GM19023 (cell line): ENCODE measurements around the gene EPG5.
"Not testable (repeated sequence)": the region's sequence is repeated elsewhere in the genome, so short reads cannot be mapped to it uniquely, and the experiment has no call there.

Experiments
- ATAC-seq: cut with Tn5 transposase; IDR thresholded peaks from one replicate; pipeline ENCODE4 v1.9.1; 2021; ENCODE audit warnings: mild to moderate bottlenecking, moderate library complexity; ENCODE audit not compliant: unreplicated experiment

EPG5 gene

DNA sequence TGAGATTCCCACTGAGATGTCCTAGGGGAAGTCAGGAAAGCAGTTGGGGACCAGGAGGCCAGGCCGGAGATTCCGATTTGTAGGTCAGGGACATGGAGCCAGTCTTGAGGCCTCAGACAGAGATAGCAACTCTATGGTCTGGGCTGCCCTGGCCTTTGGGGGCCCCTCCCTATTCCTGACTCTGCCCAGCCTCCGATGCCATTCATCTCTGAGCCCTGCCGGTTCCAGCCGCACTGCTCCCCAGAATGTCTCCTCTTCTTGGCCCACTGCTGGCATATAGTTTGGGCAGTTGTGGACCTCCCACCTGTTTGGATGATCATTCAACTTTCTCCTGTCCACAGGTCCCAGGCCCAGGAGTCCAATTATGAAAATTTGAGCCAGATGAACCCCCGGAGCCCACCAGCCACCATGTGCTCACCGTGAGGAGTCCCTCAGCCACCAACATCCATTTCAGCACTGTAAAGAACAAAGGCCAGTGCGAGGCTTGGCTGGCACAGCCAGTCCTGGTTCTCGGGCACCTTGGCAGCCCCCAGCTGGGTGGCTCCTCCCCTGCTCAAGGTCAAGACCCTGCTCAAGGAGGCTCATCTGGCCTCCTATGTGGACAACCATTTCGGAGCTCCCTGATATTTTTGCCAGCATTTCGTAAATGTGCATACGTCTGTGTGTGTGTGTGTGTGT, 125.2 kb downstream of the EPG5 start:
- ATAC-seq = no peak

DNA sequence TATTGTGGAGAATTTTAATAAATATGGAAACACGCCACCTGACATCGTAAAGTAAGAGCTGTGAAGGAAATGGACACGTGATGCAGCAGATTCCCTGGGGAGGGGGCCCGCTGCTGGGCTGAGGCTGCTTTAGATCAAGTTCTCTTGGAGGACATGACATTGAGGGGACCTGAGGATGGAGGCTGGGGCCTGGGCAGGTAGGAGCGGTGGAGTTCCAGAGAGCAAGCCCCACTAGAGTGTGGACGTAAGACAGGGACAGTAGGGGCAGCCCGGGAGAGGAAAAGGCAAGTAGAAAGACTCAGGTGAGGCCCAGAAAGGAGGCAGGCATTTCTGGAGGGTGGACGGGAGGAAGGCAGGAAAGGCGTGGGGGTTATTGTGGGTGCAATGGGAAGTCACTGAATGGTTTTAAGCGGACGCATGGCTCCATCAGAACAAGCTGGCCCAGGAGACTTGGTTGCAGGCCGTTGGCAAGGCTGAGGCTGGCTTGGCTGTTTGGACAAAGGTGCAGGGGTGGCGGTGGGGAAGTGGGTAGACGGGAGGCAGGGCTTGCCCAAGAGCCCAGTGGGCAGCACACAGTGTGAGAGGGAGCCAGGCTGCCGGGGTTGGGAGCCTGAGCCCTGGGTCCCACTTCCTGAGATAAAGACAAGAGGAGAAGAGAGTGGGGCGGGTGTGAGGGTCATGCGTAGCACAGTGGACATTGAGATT, 125.9 kb downstream of the EPG5 start:
- no peak for ATAC-seq

DNA sequence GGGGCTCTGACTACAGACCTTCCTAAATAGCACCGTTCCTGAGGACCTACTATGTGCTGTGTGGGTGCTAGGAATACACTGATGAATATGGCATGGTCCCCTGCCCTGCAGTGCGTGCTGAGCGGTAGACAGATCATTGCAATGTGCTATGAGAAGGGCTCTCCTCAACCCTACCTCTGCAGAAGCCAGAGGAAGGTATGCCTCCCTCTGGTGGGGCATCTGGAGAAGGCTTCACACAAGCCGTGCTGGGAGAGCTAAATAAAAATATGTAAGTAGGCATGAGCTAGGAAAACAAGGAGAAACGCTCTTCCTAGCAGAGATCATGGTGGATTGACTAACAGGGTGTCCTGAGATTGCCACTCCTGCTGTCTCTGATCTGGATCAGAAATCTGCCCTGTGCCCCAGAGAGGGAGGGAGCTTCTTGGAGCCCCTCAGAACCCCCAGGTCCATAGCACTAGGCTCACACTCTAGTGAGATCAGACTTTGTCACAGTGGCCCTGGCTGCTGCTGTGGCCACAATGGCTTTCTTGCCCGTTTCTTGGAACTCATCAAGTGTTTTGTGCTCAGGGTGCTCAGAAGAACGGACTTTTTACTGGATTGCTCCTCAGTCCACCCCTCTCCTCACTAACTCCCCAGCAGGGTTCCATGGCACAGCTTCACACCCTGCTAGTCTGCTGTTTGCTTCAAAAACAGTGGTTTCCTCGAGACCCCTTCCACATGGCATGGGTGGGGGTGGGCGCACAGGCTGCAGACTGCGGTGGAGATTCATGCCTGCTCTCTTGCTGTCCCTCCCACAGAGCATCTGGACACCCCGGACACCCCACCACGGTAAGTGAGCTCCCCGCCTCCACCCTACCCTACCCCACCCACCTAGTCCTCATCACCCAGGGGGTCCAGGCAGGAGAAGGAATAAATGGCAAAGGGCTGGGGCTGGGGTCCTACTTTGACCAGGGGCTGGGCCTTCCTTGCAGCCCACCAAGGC, 127.4 kb downstream of the EPG5 start:
- ATAC-seq = peak; percentile 46

DNA sequence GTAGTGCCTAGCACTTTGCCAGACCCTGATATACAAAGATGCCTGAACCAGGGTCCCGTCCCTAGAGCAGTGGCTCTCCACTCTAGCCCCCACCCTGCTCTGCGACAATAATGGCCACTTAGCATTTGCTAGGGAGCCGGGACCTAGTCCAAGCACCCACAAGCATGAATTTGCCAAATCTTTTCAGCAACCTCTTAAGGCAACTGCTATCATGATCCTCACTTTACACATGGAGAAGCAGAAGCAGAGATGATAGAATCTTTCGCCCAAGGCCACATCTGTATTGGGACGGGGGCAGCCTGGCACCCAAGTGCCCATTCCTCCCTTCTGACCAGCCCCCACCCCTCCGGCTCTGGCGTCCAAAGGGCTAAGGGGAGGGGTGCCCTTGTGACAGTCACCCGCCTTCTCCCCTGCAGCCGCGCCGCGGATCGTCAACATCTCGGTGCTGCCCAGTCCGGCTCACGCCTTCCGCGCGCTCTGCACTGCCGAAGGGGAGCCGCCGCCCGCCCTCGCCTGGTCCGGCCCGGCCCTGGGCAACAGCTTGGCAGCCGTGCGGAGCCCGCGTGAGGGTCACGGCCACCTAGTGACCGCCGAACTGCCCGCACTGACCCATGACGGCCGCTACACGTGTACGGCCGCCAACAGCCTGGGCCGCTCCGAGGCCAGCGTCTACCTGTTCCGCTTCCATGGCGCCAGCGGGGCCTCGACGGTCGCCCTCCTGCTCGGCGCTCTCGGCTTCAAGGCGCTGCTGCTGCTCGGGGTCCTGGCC, 128.6 kb downstream of the EPG5 start:
- no peak for ATAC-seq

DNA sequence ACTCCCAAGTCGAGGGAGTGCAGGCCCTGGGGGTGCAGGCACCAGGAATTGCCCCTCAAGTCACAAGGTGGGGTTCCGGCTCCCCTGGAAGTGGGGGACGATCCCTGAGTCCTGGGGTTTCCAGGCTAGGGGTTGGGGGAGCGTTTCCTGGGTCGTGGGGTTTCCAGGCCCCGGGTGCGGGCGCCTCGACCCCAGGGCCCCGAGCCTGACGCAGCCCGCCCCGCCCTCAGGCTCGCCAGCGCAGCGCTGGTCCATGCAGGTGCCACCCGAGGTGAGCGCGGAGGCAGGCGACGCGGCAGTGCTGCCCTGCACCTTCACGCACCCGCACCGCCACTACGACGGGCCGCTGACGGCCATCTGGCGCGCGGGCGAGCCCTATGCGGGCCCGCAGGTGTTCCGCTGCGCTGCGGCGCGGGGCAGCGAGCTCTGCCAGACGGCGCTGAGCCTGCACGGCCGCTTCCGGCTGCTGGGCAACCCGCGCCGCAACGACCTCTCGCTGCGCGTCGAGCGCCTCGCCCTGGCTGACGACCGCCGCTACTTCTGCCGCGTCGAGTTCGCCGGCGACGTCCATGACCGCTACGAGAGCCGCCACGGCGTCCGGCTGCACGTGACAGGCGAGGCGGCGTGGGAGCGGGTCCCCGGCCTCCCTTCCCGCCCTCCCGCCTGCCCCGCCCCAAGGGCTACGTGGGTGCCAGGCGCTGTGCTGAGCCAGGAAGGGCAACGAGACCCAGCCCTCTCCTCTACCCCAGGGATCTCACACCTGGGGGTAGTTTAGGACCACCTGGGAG, 129.7 kb downstream of the EPG5 start:
- no peak for ATAC-seq

DNA sequence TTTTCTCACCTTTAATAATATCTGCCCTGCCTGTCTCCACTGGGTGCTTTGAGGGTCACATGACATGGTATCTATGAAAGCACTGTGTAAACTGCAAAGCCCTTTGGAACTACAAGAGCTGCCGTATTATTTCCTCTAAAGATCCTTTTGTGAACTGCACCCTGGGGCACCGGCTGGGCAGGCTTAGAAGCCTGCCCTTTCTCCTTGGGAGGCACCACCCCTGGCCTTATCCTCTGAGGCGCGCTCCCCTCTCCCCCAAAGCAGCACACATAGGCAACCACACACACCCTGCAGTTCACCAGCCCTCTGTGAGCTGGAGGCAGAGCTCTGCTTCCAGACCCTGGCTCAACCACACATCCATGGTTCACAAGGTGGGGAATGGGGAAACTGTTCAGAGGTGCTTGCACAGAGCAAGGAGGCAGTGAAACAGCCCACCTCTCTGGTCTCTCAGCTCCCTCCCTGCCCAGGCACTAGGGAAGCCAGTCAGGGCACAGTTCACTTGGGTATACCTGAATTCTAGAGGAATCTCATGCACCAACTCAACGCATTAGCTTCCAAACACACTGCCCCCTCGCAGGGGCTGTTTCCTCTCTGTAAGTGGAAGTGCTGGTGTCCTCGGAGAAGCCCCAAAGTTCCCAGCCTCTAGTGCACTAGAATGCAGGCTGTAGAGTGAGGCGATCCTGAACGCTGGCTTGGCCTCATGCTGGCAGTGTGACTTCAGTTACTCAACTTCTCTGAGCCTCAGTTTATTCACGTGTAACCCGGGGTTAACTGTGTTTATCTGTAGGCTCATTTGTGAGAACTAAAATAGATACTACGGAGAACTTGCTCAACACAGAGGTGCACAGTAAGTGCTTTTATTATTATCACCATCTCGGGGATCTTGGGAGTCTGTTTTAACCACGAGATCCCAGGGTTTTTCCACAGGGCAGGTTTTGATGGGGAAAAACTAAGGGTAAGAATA, 130.6 kb downstream of the EPG5 start:
- ATAC-seq = no peak

DNA sequence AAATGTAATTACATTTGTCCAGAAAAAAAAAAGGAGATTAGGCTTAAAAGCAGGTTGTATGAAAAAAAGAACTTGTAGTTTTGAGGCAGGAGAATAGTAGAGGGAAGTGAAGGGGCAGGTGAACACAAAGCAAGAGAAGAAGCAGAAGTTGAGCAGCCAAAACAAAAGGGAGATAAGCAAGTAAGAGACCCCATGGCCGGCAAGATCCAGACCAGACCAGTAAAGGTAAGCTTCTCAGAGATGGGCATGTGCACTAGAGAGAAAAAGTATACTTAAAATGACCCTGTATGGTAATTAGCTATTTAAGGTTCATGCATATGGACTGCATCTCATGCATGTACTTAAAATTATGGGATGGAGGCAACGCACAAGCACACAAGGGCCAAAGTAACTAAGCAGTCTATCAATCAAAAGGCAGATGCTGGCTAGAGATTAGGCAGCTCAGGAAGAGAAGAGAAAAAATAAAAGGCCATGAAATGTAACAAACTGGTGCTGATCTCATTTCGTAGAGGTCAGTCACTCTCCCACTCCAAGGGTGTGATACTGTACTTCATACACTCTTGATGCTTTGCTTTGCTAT, 132.0 kb downstream of the EPG5 start:
- no peak for ATAC-seq

DNA sequence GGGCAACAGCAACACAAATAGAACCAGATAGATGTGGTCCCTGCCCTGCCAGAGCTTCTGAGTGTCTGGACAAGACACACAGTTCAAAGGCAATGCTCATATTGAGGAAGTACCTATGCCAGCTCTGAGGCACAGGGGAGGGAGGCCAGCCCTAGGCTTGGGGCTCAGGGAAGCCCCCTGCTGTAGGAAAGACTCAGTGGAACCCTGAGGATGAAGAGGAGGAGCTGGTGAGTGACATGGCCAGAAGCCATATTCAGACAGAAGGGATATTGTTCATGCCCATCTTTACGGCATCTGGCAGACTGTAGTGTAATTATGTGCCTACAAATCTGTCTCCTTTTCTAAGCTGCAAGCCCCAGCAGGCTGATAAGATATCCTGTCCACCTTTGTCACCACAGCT, 132.8 kb downstream of the EPG5 start:
- ATAC-seq = no peak

DNA sequence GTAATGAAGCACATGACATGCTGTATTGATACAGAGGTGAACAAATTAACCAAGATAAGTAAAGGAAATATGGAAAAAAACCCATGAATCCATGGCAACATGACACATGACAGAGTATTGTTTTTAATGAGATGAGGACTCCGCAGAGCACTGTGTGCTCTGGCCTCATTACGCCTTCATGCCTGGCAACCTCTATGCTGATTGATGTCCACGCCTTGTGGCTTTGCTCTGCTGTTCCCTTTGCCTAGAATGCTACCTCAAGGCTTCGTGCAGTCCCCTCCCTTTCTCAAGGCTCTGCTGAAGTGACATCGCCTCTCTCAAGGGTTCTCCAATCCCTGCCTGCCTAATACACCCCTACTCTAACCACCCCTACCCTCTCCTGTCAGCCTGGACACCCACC, 133.3 kb downstream of the EPG5 start:
- ATAC-seq = no peak

DNA sequence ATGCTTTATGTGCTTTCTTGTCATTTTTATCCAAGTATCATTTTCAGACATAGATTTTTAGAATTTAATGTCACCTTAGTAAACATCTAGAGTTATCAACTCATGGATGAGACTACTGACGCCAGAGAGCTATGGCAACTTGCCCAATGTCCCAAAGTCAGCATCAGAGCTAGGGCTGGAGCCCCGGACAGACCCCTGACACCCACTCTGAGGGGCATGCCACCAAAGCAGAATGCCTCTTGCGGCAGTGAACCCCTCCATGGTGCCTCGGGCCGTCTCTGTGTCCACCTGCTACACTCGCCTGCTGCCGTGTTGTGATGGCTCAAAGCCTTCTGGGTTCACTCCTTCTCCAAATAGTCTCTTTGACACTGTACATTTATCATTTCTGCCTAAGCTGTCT, 136.2 kb downstream of the EPG5 start:
- ATAC-seq = no peak

DNA sequence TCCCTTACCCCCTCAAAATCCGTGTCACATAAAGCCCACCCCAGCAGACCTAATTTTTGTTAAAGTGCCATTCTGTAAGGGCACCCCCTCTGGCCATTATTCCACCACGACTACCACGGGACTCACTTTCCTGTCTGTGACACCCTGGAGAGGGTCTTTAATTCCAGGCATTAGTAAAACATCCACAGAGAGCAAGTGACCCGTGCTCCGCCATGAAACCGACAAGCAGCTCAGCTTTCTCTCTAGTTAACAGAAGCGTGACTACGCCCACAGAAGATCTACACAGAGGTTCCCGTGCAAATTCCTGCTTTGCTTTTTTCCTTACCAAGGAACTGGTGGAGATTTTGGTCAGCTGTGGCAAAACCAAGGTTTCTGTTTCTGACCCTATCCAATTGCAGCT, 137.3 kb downstream of the EPG5 start:
- no peak for ATAC-seq

DNA sequence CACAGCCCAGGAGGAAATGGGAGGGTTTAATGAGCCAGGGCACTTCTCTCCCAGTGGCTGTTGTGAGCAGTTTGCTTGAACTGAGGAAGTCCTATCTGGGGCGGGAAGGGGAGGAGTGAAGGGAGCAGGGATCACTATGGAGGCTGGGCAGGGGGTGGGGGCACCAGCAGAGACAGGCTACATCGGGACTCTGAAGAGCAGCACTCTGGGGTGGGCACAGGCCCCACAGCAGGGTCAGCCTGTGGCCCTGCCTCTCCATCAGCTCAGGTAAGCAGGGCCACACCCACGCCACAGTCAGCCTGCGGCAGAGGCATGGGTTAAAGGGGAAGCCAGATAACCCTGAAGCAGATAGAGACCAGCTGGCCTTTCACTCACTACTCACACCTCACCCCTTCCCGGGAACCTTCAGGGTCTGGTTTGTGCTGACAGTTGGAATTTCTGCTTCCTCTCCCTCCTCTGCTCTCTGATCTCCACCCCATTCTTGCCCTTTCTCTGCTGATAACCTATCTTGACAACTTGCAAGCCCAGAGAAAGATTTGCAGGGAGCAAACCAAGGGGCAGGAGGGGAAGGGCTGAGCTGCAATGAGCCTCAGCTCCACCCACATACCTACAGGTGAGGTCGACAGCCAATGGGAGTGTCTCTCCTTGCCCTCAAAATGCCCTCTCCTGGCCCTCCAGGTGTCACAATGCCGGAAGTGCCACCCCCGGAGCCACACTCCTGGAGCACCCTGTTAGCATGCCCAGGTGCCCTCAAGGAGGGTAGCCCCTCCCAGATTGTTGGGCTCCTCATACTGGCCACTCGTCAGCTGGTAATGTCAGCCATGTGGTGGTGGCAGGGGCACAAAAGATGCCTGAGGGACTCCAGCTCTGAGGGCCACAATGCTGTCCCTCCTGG, 138.0 kb downstream of the EPG5 start:
- ATAC-seq = no peak

DNA sequence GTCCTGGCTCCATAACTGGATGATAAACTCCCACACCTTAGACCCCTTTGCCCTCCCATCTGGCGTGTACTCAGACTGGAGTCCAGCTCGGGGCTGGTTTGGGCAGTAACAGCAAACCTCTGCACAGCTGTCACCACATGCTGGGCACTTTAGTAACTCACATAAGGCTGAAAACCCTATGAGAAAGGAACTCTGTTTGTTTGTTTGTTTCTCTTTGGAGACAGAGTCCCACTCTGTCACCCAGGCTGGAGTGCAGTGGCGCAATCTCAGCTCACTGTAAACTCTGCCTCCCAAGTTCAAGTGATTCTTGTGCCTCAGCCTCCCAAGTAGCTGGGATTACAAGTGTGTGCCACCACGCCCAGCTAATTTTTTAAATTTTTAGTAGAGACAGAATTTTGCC, 140.4 kb downstream of the EPG5 start:
- ATAC-seq = not testable (repeated sequence)

DNA sequence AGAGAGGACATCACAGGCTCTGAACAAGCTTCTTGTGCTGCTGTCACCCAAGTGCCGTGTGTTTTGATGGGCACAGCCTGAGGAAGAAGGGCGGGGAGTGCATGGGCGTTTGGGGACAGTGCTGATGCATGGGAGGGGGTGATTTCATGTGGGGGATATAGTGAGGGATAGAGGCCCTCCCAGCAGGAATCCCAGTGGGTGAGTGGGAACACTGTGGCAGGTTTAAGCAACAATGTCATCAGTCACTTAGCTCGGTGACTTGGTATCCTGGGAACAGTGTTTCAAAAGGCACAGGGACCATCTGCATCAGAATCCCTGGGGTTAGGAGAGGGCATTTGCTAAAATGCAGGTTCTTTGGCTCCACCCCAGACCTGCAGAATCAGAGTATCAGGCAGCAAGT, 141.0 kb downstream of the EPG5 start:
- no peak for ATAC-seq

DNA sequence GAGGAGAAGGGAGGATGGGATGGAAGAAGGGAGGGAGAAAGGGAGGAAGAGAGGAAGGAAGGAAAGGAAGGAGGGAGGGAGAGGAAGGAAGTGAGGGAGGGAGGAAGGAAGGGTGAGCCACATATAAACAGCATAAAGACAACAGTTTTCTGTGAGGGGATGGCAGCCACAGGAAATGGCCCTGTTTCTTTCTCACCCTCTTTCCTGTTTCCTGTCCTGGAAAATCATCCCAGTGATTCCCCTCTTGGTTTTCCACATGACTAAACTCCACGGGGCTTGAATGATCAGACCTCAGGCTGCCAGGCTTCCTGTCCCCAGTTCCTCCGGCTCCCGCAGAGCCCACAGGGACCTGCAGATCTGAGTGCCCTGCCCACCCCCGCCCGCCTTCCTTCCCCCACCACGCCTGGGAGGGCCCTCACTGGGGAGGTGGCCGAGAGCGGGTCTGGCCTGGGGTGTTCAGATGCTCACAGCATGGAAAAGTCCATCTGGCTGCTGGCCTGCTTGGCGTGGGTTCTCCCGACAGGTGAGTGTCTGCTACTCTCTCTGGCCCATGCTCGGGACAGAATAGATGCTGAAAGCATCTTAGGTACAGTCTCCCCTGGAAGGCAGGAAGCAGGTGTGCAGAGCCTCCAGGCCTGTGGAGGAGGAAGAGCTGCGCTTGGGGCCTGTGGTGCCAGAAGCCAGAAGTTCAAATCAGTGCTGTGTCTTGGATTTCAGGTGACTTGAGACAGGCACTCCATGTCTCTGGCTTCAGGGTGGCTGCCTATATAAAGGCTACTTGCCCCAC, 141.7 kb downstream of the EPG5 start, which contains the start of gene SIGLEC15:
Gene SIGLEC15 (plus strand): TSS at position 418 of the 787 bp plus-strand sequence. CDS start 54 bp downstream, at position 472.
- ATAC-seq = no peak

DNA sequence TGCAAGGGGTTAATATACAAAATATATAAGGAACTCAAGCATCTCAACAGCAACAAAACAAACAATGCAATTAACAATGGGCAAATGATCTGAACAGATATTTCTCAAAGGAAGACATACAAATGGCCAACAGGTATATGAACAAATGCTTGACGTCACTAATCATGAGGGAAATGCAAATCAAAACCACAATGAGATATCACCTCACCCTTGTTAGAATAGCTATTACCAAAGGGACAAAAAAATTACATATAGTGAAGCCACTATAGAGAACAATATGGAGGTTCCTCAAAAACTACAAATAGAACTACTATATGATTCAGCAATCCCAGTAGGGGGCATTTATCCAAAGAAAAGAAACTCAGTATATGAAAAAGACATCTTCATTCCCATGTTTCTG, 145.4 kb downstream of the EPG5 start:
- ATAC-seq = no peak

DNA sequence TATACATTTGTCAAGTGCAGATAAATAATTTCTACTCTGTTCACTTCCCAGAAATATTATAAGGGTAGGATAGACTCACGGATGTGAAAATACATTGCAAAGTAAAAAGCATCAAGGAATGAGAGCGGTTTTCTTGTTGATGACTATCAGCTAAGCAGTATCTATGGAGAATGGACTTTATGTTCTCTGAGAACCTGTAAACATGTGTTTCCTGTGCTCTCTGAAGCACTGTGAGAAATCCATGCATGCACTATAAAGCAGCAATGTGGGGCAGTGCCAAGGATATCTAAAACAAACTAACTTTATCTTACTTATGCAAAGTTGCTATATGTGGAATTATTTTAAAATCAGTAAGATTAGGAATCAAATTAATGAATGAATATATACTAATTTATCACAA, 146.1 kb downstream of the EPG5 start:
- ATAC-seq = no peak
